WERI-Rb-1 (cell line): ENCODE measurements around the gene MRPS27.

Source experiments
- DNase-seq: peaks from one replicate; pipeline ENCODE4 v3.0.0-alpha.2; 2020
- H3K27ac ChIP-seq: fragments of 250-450 bp; sonication (Bioruptor Pico); 2 replicates; pipeline ENCODE4 v1.5.1; 2020; ENCODE audit warnings: mild to moderate bottlenecking, moderate library complexity
- H3K27me3 ChIP-seq: fragments of 250-450 bp; sonication (Bioruptor Pico); 2 replicates; pipeline ENCODE4 v1.5.1; 2021; ENCODE audit warnings: mild to moderate bottlenecking, low read depth, moderate library complexity; ENCODE audit not compliant: insufficient read depth, severe bottlenecking
- H3K36me3 ChIP-seq: fragments of 250-450 bp; sonication (Bioruptor Pico); 2 replicates; pipeline ENCODE4 v1.5.1; 2020; ENCODE audit warnings: mild to moderate bottlenecking, moderate library complexity
- H3K4me3 ChIP-seq: 2 replicates; pipeline ENCODE4 v1.5.1; 2011; ENCODE audit warnings: low read depth, mild to moderate bottlenecking, control low read depth, low read length
- H3K9me3 ChIP-seq: fragments of 250-450 bp; sonication (Bioruptor Pico); 2 replicates; pipeline ENCODE4 v1.5.1; 2021; ENCODE audit warnings: mild to moderate bottlenecking, moderate library complexity; ENCODE audit not compliant: severe bottlenecking
- CTCF ChIP-seq: IDR thresholded peaks from 2 replicates; pipeline ENCODE4 v1.5.1; 2011; ENCODE audit warnings: low read depth, mild to moderate bottlenecking, control low read depth, inconsistent platforms, low read length

Gene MRPS27

GRCh38 chr5:72307968-72308852, 11.8 kb downstream of the MRPS27 start:
- Histone ChIP-seq H3K36me3 (peaks cover 22% of the 10 kb centered on the region), H3K9me3 (no peaks in the 10 kb centered on the region), H3K27me3 (no peaks in the 10 kb centered on the region), H3K27ac (peak overlapping the region; percentile 88), H3K4me3 (peak overlapping the region; percentile 61)
- TF ChIP-seq CTCF = peak; percentile 88
- peak; percentile 98 for DNase-seq

- Histone ChIP-seq H3K4me3 (peak overlapping the region; percentile 61), H3K9me3 (no peaks in the 10 kb centered on the region), H3K36me3 (peaks cover 18% of the 10 kb centered on the region), H3K27me3 (no peaks in the 10 kb centered on the region), H3K27ac (peak overlapping the region; percentile 88)
- no peak for TF ChIP-seq CTCF
- no peak for DNase-seq
Measured at GRCh38 chr5:72307573-72307967, 12.5 kb downstream of the MRPS27 start.

- peaks cover 10% of the 10 kb centered on the region for H3K36me3 ChIP-seq
- no peaks in the 10 kb centered on the region for H3K27me3 ChIP-seq
- H3K4me3 ChIP-seq = no peak overlapping the region
- DNase-seq = no peak
- H3K27ac ChIP-seq = no peak overlapping the region
- no peak for TF ChIP-seq CTCF
- no peaks in the 10 kb centered on the region for H3K9me3 ChIP-seq
Measured at GRCh38 chr5:72305194-72306142, 14.6 kb downstream of the MRPS27 start.

GRCh38 chr5:72302171-72302570, 17.9 kb downstream of the MRPS27 start:
- no peak overlapping the region for H3K4me3 ChIP-seq

GRCh38 chr5:72301557-72301956, 18.5 kb downstream of the MRPS27 start:
- no peak for TF ChIP-seq CTCF
- peaks cover 6% of the 10 kb centered on the region for H3K36me3 ChIP-seq
- no peak overlapping the region for H3K4me3 ChIP-seq
- DNase-seq = no peak
- H3K27me3 ChIP-seq = no peaks in the 10 kb centered on the region
- no peaks in the 10 kb centered on the region for H3K9me3 ChIP-seq
- H3K27ac ChIP-seq = no peak overlapping the region

More at GRCh38 chr5:72302171-72302570, 17.9 kb downstream of the MRPS27 start:
- Histone ChIP-seq H3K36me3 (peaks cover 4% of the 10 kb centered on the region), H3K9me3 (no peaks in the 10 kb centered on the region), H3K27ac (no peak overlapping the region), H3K27me3 (no peaks in the 10 kb centered on the region)
- no peak for TF ChIP-seq CTCF
- no peak for DNase-seq
